Caco-2 (cell line): ENCODE results near the gene NXPH3. TPM values are rescaled to one million over a fixed set of nuclear protein-coding genes. Genes with fewer than 3 reads are reported as not detected.

Source experiments
- BruUV-seq: library from RNA; stranded (reverse); fragments of 400-500 nt; replicated peaks from 2 replicates; lab custom pipeline; 2021; lab: Mats Ljungman, UMichigan
- CTCF ChIA-PET: fragments of 300-600 bp; sonication (Branson Sonifier 250); formaldehyde crosslinking; loops from one replicate; lab custom pipeline; 2022; ENCODE audit warnings: antibody characterized with exemption; lab: Charles Lee
- POLR2A ChIA-PET: fragments of 300-600 bp; sonication (Branson Sonifier 250); formaldehyde crosslinking; loops from one replicate; lab custom pipeline; 2022; ENCODE audit warnings: antibody characterized with exemption; lab: Charles Lee
- DNase-seq, 2 experiments: peaks; one replicate each; pipeline versions ENCODE4 v3.0.0 to v3.0.0-alpha.2; 2020 to 2022
- H3K27me3 ChIP-seq: replicated peaks from 2 replicates; pipeline ENCODE4 v1.6.0; 2011; ENCODE audit warnings: low read length; ENCODE audit not compliant: control insufficient read depth, insufficient read depth
- H3K36me3 ChIP-seq: 2 replicates; pipeline ENCODE4 v1.5.1; 2011; ENCODE audit warnings: low read length; ENCODE audit not compliant: control insufficient read depth, insufficient read depth
- H3K4me1 ChIP-seq: fragments of 250-450 bp; sonication (Bioruptor Pico); 2 replicates; pipeline ENCODE4 v1.5.1; 2020; ENCODE audit warnings: mild to moderate bottlenecking
- H3K4me3 ChIP-seq: 2 replicates; pipeline ENCODE4 v1.5.1; 2011; ENCODE audit warnings: low read depth, mild to moderate bottlenecking, control low read depth, low read length
- H3K9me3 ChIP-seq: fragments of 250-450 bp; sonication (Bioruptor Pico); 2 replicates; pipeline ENCODE4 v1.5.1; 2020; ENCODE audit warnings: mild to moderate bottlenecking, moderate library complexity
- H3K27ac Mint-ChIP-seq: one replicate; pipeline ENCODE4 v1.8.0; 2022; ENCODE audit warnings: mixed read lengths; ENCODE audit not compliant: unreplicated experiment
- H3K27me3 Mint-ChIP-seq: one replicate; pipeline ENCODE4 v1.8.0; 2022; ENCODE audit warnings: mixed read lengths; ENCODE audit not compliant: insufficient read depth, unreplicated experiment
- H3K36me3 Mint-ChIP-seq: one replicate; pipeline ENCODE4 v1.8.0; 2022; ENCODE audit warnings: mild to moderate bottlenecking, mixed read lengths; ENCODE audit not compliant: insufficient read depth, unreplicated experiment
- H3K4me1 Mint-ChIP-seq: one replicate; pipeline ENCODE4 v1.8.0; 2022; ENCODE audit warnings: low read depth, mixed read lengths; ENCODE audit not compliant: unreplicated experiment
- H3K4me3 Mint-ChIP-seq: one replicate; pipeline ENCODE4 v1.8.0; 2022; ENCODE audit warnings: mild to moderate bottlenecking, moderate library complexity, mixed read lengths; ENCODE audit not compliant: unreplicated experiment
- H3K9me3 Mint-ChIP-seq: one replicate; pipeline ENCODE4 v1.8.0; 2022; ENCODE audit warnings: mixed read lengths; ENCODE audit not compliant: unreplicated experiment
- intact Hi-C: fragments of 100-400 bp; cut with micrococcal nuclease; formaldehyde crosslinking; loops from one replicate; pipeline ENCODE4 v1.10.0; 2022; ENCODE audit not compliant: unreplicated experiment
- total RNA-seq: library from RNA; stranded (reverse); gene quantifications from 2 replicates; pipeline ENCODE4 v1.2.3, GENCODE V29; 2022
- TF ChIP-seq, protein P1 (sequence below), 2 experiments: fragments of 200-600 bp in 1 of 2; IDR thresholded peaks; 1 replicate in 1 of 2; 2 replicates in 1 of 2; pipeline versions ENCODE4 v1.5.1 to v1.8.0; 2011 to 2022; ENCODE audit warnings: antibody characterized with exemption in 1 of 2, control low read depth in 1 of 2, inconsistent platforms in 1 of 2, low read depth in 1 of 2, low read length in 1 of 2, mild to moderate bottlenecking in 1 of 2, moderate library complexity in 1 of 2; ENCODE audit not compliant: insufficient read depth in 1 of 2, severe bottlenecking in 1 of 2, unreplicated experiment in 1 of 2

Gene NXPH3
- total RNA-seq, 1 experiment from 2014 or later, result 2.0 TPM

GRCh38 chr17:49583226-49583625, 7.6 kb downstream of the NXPH3 start:
- H3K36me3 ChIP-seq, result no peaks in the 10 kb centered on the region
- Mint-ChIP-seq H3K4me3 (no peak overlapping the region), H3K4me1 (no peaks in the 10 kb centered on the region), H3K27me3 (peaks cover 2% of the 10 kb centered on the region), H3K36me3 (no peaks in the 10 kb centered on the region), H3K27ac (no peak overlapping the region), H3K9me3 (no peaks in the 10 kb centered on the region)
- intact Hi-C loops, result no loop called here
- TF ChIP-seq, protein P1, sequence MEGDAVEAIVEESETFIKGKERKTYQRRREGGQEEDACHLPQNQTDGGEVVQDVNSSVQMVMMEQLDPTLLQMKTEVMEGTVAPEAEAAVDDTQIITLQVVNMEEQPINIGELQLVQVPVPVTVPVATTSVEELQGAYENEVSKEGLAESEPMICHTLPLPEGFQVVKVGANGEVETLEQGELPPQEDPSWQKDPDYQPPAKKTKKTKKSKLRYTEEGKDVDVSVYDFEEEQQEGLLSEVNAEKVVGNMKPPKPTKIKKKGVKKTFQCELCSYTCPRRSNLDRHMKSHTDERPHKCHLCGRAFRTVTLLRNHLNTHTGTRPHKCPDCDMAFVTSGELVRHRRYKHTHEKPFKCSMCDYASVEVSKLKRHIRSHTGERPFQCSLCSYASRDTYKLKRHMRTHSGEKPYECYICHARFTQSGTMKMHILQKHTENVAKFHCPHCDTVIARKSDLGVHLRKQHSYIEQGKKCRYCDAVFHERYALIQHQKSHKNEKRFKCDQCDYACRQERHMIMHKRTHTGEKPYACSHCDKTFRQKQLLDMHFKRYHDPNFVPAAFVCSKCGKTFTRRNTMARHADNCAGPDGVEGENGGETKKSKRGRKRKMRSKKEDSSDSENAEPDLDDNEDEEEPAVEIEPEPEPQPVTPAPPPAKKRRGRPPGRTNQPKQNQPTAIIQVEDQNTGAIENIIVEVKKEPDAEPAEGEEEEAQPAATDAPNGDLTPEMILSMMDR (IDR thresholded peaks at IDR 0.05; ENCODE audit: insufficient read depth in 1 of 2, low read depth in 1 of 2, low read length in 1 of 2, severe bottlenecking in 1 of 2, unreplicated experiment in 1 of 2), result no peak
- no peaks in the 10 kb centered on the region for H3K27me3 ChIP-seq
- ChIA-PET CTCF (interaction anchor here (0.6 to 1.5 kb wide), 4 partner anchors 13 to 247 kb away, joined by 3 to 6 read pairs (median 5); no protein-coding TSS in a partner anchor), POLR2A (no interaction called here)
- no peaks in the 10 kb centered on the region for H3K9me3 ChIP-seq
- BruUV-seq, result no TSS peak
- H3K4me3 ChIP-seq, result no peak overlapping the region
- DNase-seq, result peak in 1 of 2 experiments; percentile 38
- no peaks in the 10 kb centered on the region for H3K4me1 ChIP-seq

- H3K36me3 Mint-ChIP-seq, result no peaks in the 10 kb centered on the region
- no peaks in the 10 kb centered on the region for H3K4me1 Mint-ChIP-seq
- H3K27me3 Mint-ChIP-seq, result no peaks in the 10 kb centered on the region
- no peak for DNase-seq
- ChIA-PET POLR2A (interaction anchor here (0.7 kb wide), 1 partner anchor 28 kb away, joined by 13 read pairs; no protein-coding TSS in a partner anchor), CTCF (interaction anchor here (0.7 to 1.1 kb wide), 2 partner anchors 12 to 113 kb away, joined by 3 read pairs; no protein-coding TSS in a partner anchor)
- TF ChIP-seq, protein P1 (IDR thresholded peaks at IDR 0.05; ENCODE audit: insufficient read depth in 1 of 2, low read depth in 1 of 2, low read length in 1 of 2, severe bottlenecking in 1 of 2, unreplicated experiment in 1 of 2), result no peak
- Histone ChIP-seq H3K4me3 (no peak overlapping the region), H3K36me3 (no peaks in the 10 kb centered on the region), H3K4me1 (no peaks in the 10 kb centered on the region), H3K27me3 (no peaks in the 10 kb centered on the region), H3K9me3 (no peaks in the 10 kb centered on the region)
- H3K27ac Mint-ChIP-seq, result no peak overlapping the region
- H3K4me3 Mint-ChIP-seq, result no peak overlapping the region
- BruUV-seq, result no TSS peak
- no peaks in the 10 kb centered on the region for H3K9me3 Mint-ChIP-seq
- intact Hi-C loops, result no loop called here
Observed at GRCh38 chr17:49583889-49584288, 8.2 kb downstream of the NXPH3 start.

- Mint-ChIP-seq H3K27ac (no peak overlapping the region), H3K4me3 (no peak overlapping the region), H3K9me3 (no peaks in the 10 kb centered on the region), H3K27me3 (no peaks in the 10 kb centered on the region), H3K4me1 (no peaks in the 10 kb centered on the region), H3K36me3 (no peaks in the 10 kb centered on the region)
- DNase-seq, result peak; percentile 84 to 86
- TF ChIP-seq, protein P1 (IDR thresholded peaks at IDR 0.05; ENCODE audit: insufficient read depth in 1 of 2, low read depth in 1 of 2, low read length in 1 of 2, severe bottlenecking in 1 of 2, unreplicated experiment in 1 of 2), result peak; percentile 79 to 84
- H3K9me3 ChIP-seq, result no peaks in the 10 kb centered on the region
- H3K4me1 ChIP-seq, result no peaks in the 10 kb centered on the region
- BruUV-seq, result no TSS peak
- CTCF ChIA-PET, result no interaction called here
- H3K27me3 ChIP-seq, result no peaks in the 10 kb centered on the region
- POLR2A ChIA-PET, result no interaction called here
- intact Hi-C loops, result no loop called here
- H3K4me3 ChIP-seq, result no peak overlapping the region
- H3K36me3 ChIP-seq, result no peaks in the 10 kb centered on the region
Observed at GRCh38 chr17:49585422-49586027, 9.9 kb downstream of the NXPH3 start.
